Vagina (tissue), 2 donors: ENCODE data around the gene ARID4B. TPM values are rescaled to one million over a fixed set of nuclear protein-coding genes. Genes with fewer than 3 reads are reported as not detected.

ENCODE experiments used
- DNase-seq, 2 donors: peaks; one replicate each; pipeline ENCODE4 v3.0.0-alpha.2; 2017; ENCODE audit errors: extremely low spot score in 2 of 2
- H3K27ac ChIP-seq: fragments of 200-600 bp; sonication (generic); one replicate; pipeline ENCODE4 v1.5.1; 2019
- H3K27me3 ChIP-seq: fragments of 200-600 bp; sonication (generic); one replicate; pipeline ENCODE4 v1.5.1; 2019
- H3K36me3 ChIP-seq, 2 donors: fragments of 200-600 bp; sonication (generic); one replicate each; pipeline ENCODE4 v1.5.1; 2017 to 2019
- H3K4me1 ChIP-seq: fragments of 200-600 bp; sonication (generic); one replicate; pipeline ENCODE4 v1.5.1; 2019
- H3K4me3 ChIP-seq, 2 donors: fragments of 200-600 bp; sonication (generic); 1 replicate in 1 of 2; 2 replicates in 1 of 2; pipeline ENCODE4 v1.5.1; 2016 to 2019
- H3K9me3 ChIP-seq: fragments of 200-600 bp; sonication (generic); one replicate; pipeline ENCODE4 v1.5.1; 2019
- CTCF ChIP-seq, 3 experiments: fragments of 450-650 bp in 2 of 3; fragments of 200-600 bp in 1 of 3; sonication (generic) in 1 of 3; IDR thresholded peaks; one replicate each; pipeline ENCODE4 v1.5.1; 2017 to 2019; ENCODE audit warnings: antibody characterized with exemption in 3 of 3, mild to moderate bottlenecking in 2 of 3, moderate library complexity in 2 of 3
- POLR2A ChIP-seq, 2 donors: fragments of 450-650 bp; IDR thresholded peaks; one replicate each; pipeline ENCODE4 v1.6.1; 2017; ENCODE audit warnings: antibody characterized with exemption in 2 of 2, mild to moderate bottlenecking in 2 of 2, moderate library complexity in 2 of 2
- POLR2AphosphoS5 ChIP-seq, 2 donors: sonication (generic); formaldehyde crosslinking; IDR thresholded peaks; one replicate each; pipeline ENCODE4 v1.9.0; 2017; ENCODE audit warnings: antibody characterized with exemption in 2 of 2, mild to moderate bottlenecking in 2 of 2, low read depth in 1 of 2; ENCODE audit not compliant: insufficient read depth in 1 of 2
- intact Hi-C: fragments of 100-400 bp; cut with DNase I; formaldehyde crosslinking; loops from one replicate; pipeline ENCODE4 v1.15.1; 2023
- total RNA-seq: library from RNA; depleted of rRNA; stranded (reverse); fragments of >200 nt; gene quantifications from one replicate; pipeline ENCODE4 v1.2.3, GENCODE V29; 2016

ARID4B gene
- total RNA-seq, 1 donor from 2014 or later, result 35.6 TPM

- intact Hi-C loops, result no loop called here
- H3K4me1 ChIP-seq, result peaks cover 60% of the 10 kb centered on the region
- no peak overlapping the region for H3K27ac ChIP-seq
- no peaks in the 10 kb centered on the region for H3K36me3 ChIP-seq
- H3K27me3 ChIP-seq, result no peaks in the 10 kb centered on the region
- H3K9me3 ChIP-seq, result no peaks in the 10 kb centered on the region
- H3K4me3 ChIP-seq, result no peak overlapping the region
- no peak for DNase-seq
- TF ChIP-seq POLR2AphosphoS5 (IDR thresholded peaks at IDR 0.05; ENCODE audit: insufficient read depth in 1 of 2, low read depth in 1 of 2) (no peak), POLR2A (IDR thresholded peaks at IDR 0.05) (no peak), CTCF (IDR thresholded peaks at IDR 0.05) (no peak)
These were observed 61.7 kb downstream of the ARID4B start for GRCh38 chr1:235266325-235266724.

GRCh38 chr1:235265900-235266299, 62.1 kb downstream of the ARID4B start:
- Histone ChIP-seq H3K27ac (no peak overlapping the region), H3K27me3 (no peaks in the 10 kb centered on the region), H3K9me3 (no peaks in the 10 kb centered on the region), H3K36me3 (no peaks in the 10 kb centered on the region), H3K4me1 (peaks cover 58% of the 10 kb centered on the region), H3K4me3 (no peak overlapping the region)
- intact Hi-C loops, result no loop called here
- no peak for DNase-seq
- TF ChIP-seq POLR2A (IDR thresholded peaks at IDR 0.05), result no peak
- TF ChIP-seq POLR2AphosphoS5 (IDR thresholded peaks at IDR 0.05; ENCODE audit: insufficient read depth in 1 of 2, low read depth in 1 of 2), result no peak
- no peak for TF ChIP-seq CTCF (IDR thresholded peaks at IDR 0.05)

DNA sequence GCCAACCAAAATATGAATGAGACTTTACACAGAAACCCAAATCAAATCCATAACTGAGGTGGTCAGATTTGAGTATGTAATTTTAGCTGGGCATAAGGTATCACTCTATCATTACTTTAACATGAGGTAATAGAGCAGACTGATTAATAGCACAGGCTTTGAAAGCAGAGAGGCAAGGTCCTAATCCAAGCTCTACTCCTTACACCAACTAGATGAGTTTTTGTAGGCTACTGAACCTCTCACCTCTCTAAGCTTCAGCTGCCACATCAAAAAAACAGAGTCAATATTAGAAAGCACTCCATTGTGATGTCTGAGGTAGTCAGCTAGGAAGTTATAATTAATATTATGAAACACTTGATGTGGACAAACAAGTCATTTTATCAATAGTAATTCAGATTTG, 63.7 kb downstream of the ARID4B start:
- peaks cover 47% of the 10 kb centered on the region for H3K4me1 ChIP-seq
- no peaks in the 10 kb centered on the region for H3K9me3 ChIP-seq
- DNase-seq, result no peak
- no peaks in the 10 kb centered on the region for H3K27me3 ChIP-seq
- no peaks in the 10 kb centered on the region for H3K36me3 ChIP-seq
- intact Hi-C loops, result no loop called here
- H3K4me3 ChIP-seq, result no peak overlapping the region
- TF ChIP-seq CTCF (IDR thresholded peaks at IDR 0.05), result no peak
- no peak for TF ChIP-seq POLR2A (IDR thresholded peaks at IDR 0.05)
- H3K27ac ChIP-seq, result no peak overlapping the region

DNA sequence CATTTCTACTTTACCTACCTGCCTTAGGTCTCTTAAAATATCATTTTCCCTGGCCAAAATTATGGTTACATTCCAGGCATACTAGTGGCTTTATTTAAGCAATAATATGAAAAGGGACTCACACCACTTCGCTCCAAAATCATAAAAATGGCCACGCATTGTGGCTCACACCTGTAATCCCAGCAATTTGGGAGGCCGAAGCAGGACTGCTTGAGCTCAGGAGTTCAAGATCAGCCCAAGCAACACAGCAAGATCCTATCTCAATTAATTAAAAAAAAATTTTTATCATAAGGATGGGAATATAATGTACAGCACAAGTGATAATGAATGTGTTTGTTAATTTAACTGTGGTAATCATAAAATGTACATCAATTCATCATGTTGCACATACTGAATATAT, 65.4 kb downstream of the ARID4B start:
- TF ChIP-seq POLR2A (IDR thresholded peaks at IDR 0.05) (no peak), CTCF (IDR thresholded peaks at IDR 0.05) (no peak), POLR2AphosphoS5 (IDR thresholded peaks at IDR 0.05; ENCODE audit: insufficient read depth in 1 of 2, low read depth in 1 of 2) (no peak)
- intact Hi-C loops, result no loop called here
- DNase-seq, result no peak
- Histone ChIP-seq H3K27me3 (no peaks in the 10 kb centered on the region), H3K27ac (no peak overlapping the region), H3K36me3 (no peaks in the 10 kb centered on the region), H3K4me1 (peaks cover 61% of the 10 kb centered on the region), H3K9me3 (no peaks in the 10 kb centered on the region), H3K4me3 (no peak overlapping the region)

DNA sequence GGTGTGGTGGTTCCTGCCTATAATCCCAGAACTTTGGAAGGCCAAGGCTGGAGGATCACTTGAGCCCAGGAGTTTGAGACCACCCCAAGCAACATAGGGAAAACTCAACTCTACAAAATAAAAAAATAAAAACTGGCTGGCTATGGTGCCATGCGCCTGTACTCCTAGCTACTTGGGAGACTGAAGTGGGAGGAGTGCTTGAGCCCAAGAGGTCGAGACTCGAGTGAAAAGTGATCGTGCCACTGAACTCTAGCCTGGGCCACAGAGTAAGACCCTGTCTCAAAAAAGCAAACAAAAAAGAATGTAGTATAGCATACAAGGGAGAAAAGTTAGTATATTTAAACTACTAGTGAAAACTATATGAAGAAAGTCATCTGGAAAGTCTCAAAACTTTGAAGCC, 66.7 kb downstream of the ARID4B start:
- Histone ChIP-seq H3K36me3 (no peaks in the 10 kb centered on the region), H3K4me1 (peaks cover 55% of the 10 kb centered on the region), H3K4me3 (no peak overlapping the region), H3K27me3 (no peaks in the 10 kb centered on the region), H3K9me3 (no peaks in the 10 kb centered on the region), H3K27ac (no peak overlapping the region)
- no peak for DNase-seq
- TF ChIP-seq POLR2A (IDR thresholded peaks at IDR 0.05) (no peak), POLR2AphosphoS5 (IDR thresholded peaks at IDR 0.05; ENCODE audit: insufficient read depth in 1 of 2, low read depth in 1 of 2) (no peak), CTCF (IDR thresholded peaks at IDR 0.05) (no peak)
- intact Hi-C loops, result no loop called here
